GM18498 (cell line): ENCODE data around the gene TRPV3.
"Not testable (repeated sequence)": the region's sequence is repeated elsewhere in the genome, so short reads cannot be mapped to it uniquely, and the experiment has no call there.

Experiments used
- ATAC-seq: cut with Tn5 transposase; IDR thresholded peaks from one replicate; pipeline ENCODE4 v1.9.1; 2021; ENCODE audit warnings: mild to moderate bottlenecking, moderate library complexity; ENCODE audit not compliant: unreplicated experiment

Gene TRPV3

GRCh38 chr17:3527468-3527867, 30.1 kb downstream of the TRPV3 start:
- ATAC-seq: no peak

GRCh38 chr17:3526971-3527370, 30.6 kb downstream of the TRPV3 start:
- no peak for ATAC-seq

GRCh38 chr17:3526491-3526890, 31.1 kb downstream of the TRPV3 start:
- no peak for ATAC-seq

- ATAC-seq: no peak
Observed at GRCh38 chr17:3524024-3524423, 33.6 kb downstream of the TRPV3 start.

- not testable (repeated sequence) for ATAC-seq
Observed at GRCh38 chr17:3519472-3519871, 38.1 kb downstream of the TRPV3 start.

GRCh38 chr17:3514873-3515272, 42.7 kb downstream of the TRPV3 start:
- ATAC-seq: no peak

- not testable (repeated sequence) for ATAC-seq
Observed at GRCh38 chr17:3514167-3514566, 43.4 kb downstream of the TRPV3 start.

- ATAC-seq: no peak
Observed at GRCh38 chr17:3513305-3514035, 44.1 kb downstream of the TRPV3 start.

GRCh38 chr17:3512505-3513171, 45.0 kb downstream of the TRPV3 start:
- ATAC-seq: no peak

- ATAC-seq: no peak
Observed at GRCh38 chr17:3511852-3512504, 45.6 kb downstream of the TRPV3 start.

- ATAC-seq: no peak
Observed at GRCh38 chr17:3510090-3510489, 47.5 kb downstream of the TRPV3 start.

GRCh38 chr17:3507869-3508268, 49.7 kb downstream of the TRPV3 start:
- ATAC-seq: no peak

GRCh38 chr17:3507071-3507470, 50.5 kb downstream of the TRPV3 start:
- no peak for ATAC-seq

- ATAC-seq: no peak
Observed at GRCh38 chr17:3506054-3506453, 51.6 kb downstream of the TRPV3 start.

GRCh38 chr17:3505008-3505407, 52.6 kb downstream of the TRPV3 start:
- ATAC-seq: no peak

GRCh38 chr17:3503285-3503684, 54.3 kb downstream of the TRPV3 start:
- no peak for ATAC-seq

GRCh38 chr17:3502466-3502865, 55.1 kb downstream of the TRPV3 start:
- no peak for ATAC-seq

GRCh38 chr17:3501344-3501743, 56.3 kb downstream of the TRPV3 start:
- ATAC-seq: no peak

- no peak for ATAC-seq
Observed at GRCh38 chr17:3497101-3497500, 60.5 kb downstream of the TRPV3 start.

GRCh38 chr17:3485481-3486068, 72.0 kb downstream of the TRPV3 start:
- no peak for ATAC-seq

GRCh38 chr17:3482852-3483251, 74.8 kb downstream of the TRPV3 start:
- ATAC-seq: no peak

GRCh38 chr17:3479988-3480387, 77.6 kb downstream of the TRPV3 start:
- ATAC-seq: no peak
